Left kidney (tissue), 2 donors: Measurements from ENCODE around the gene ADIPOR2. TPM values are rescaled to one million over a fixed set of nuclear protein-coding genes. Genes with fewer than 3 reads are reported as not detected.
"Not testable (repeated sequence)": the region's sequence is repeated elsewhere in the genome, so short reads cannot be mapped to it uniquely, and the experiment has no call there.

Experiments used
- DNase-seq: peaks from one replicate; pipeline ENCODE4 v3.0.0-alpha.2; 2013
- polyA plus RNA-seq: library from polyadenylated mRNA; unstranded; fragments of 120-200 nt; gene quantifications from one replicate; pipeline ENCODE4 v1.2.1, GENCODE V29; 2013; ENCODE audit not compliant: insufficient read length

ADIPOR2 gene
- polyA plus RNA-seq, 1 donor: 49.2 TPM

GRCh38 chr12:1731688-1732078, 40.8 kb downstream of the ADIPOR2 start:
- DNase-seq: not testable (repeated sequence)

- no peak for DNase-seq
Measured at GRCh38 chr12:1732914-1733313, 42.0 kb downstream of the ADIPOR2 start.

- not testable (repeated sequence) for DNase-seq
Measured at GRCh38 chr12:1733712-1734111, 42.8 kb downstream of the ADIPOR2 start.

GRCh38 chr12:1737652-1738286, 46.9 kb downstream of the ADIPOR2 start:
- no peak for DNase-seq

GRCh38 chr12:1738446-1738845, 47.6 kb downstream of the ADIPOR2 start:
- no peak for DNase-seq

- no peak for DNase-seq
Measured at GRCh38 chr12:1739368-1739767, 48.5 kb downstream of the ADIPOR2 start.

GRCh38 chr12:1740161-1740948, 49.5 kb downstream of the ADIPOR2 start:
- DNase-seq: peak; percentile 48

- no peak for DNase-seq
Measured at GRCh38 chr12:1741154-1741949, 50.5 kb downstream of the ADIPOR2 start.

GRCh38 chr12:1744932-1745331, 54.1 kb downstream of the ADIPOR2 start:
- no peak for DNase-seq

GRCh38 chr12:1747609-1748008, 56.7 kb downstream of the ADIPOR2 start:
- no peak for DNase-seq

GRCh38 chr12:1749019-1749418, 58.1 kb downstream of the ADIPOR2 start:
- DNase-seq: no peak

- no peak for DNase-seq
Measured at GRCh38 chr12:1750300-1750699, 59.4 kb downstream of the ADIPOR2 start.

- DNase-seq: no peak
Measured at GRCh38 chr12:1758376-1758775, 67.5 kb downstream of the ADIPOR2 start.

GRCh38 chr12:1758887-1759286, 68.0 kb downstream of the ADIPOR2 start:
- no peak for DNase-seq

- no peak for DNase-seq
Measured at GRCh38 chr12:1760566-1761382, 69.9 kb downstream of the ADIPOR2 start.

- no peak for DNase-seq
Measured at GRCh38 chr12:1761857-1762256, 71.0 kb downstream of the ADIPOR2 start.

GRCh38 chr12:1763153-1763552, 72.3 kb downstream of the ADIPOR2 start:
- no peak for DNase-seq

GRCh38 chr12:1766110-1766509, 75.2 kb downstream of the ADIPOR2 start:
- no peak for DNase-seq

GRCh38 chr12:1767407-1768090, 76.7 kb downstream of the ADIPOR2 start:
- DNase-seq: no peak

GRCh38 chr12:1768615-1769014, 77.7 kb downstream of the ADIPOR2 start:
- no peak for DNase-seq

- DNase-seq: no peak
Measured at GRCh38 chr12:1769809-1770494, 79.1 kb downstream of the ADIPOR2 start.
